ENCODE data around the gene TRAPPC2L. TPM values are rescaled to one million over a fixed set of nuclear protein-coding genes. Genes with fewer than 3 reads are reported as not detected.
"Not testable (repeated sequence)": the region's sequence is repeated elsewhere in the genome, so short reads cannot be mapped to it uniquely, and the experiment has no call there.

TRAPPC2L gene
- total and polyA plus RNA-seq, 3 experiments from 2014 or later: 90.0 to 106 (median 104) TPM

- H3K27me3 ChIP-seq (ENCODE audit: insufficient read depth, low read length, poor library complexity, severe bottlenecking): no peaks in the 10 kb centered on the region
- H3K9me3 ChIP-seq (ENCODE audit: low read length): no peaks in the 10 kb centered on the region
- Mint-ChIP-seq H3K4me3 (no peak overlapping the region), H3K27ac (no peak overlapping the region), H3K4me1 (no peaks in the 10 kb centered on the region), H3K27me3 (no peaks in the 10 kb centered on the region), H3K36me3 (peaks cover 0 to 24% (median 0%) of the 10 kb centered on the region in 3 donors), H3K9me3 (no peaks in the 10 kb centered on the region)
- CTCF ChIA-PET: interaction anchor here (0.9 to 1.0 kb wide), 2 partner anchors 35 to 39 kb away, joined by 3 read pairs; no protein-coding TSS in a partner anchor
- POLR2A ChIA-PET: no interaction called here
- no peak overlapping the region for H3K27ac ChIP-seq (ENCODE audit: low read depth, low read length)
- H3K4me1 ChIP-seq (ENCODE audit: insufficient read depth, low read length): no peaks in the 10 kb centered on the region
- no peak for DNase-seq
- no peak overlapping the region for H3K4me3 ChIP-seq (ENCODE audit: low read length)
- H3K36me3 ChIP-seq (ENCODE audit: insufficient read depth, low read length): no peaks in the 10 kb centered on the region
These were observed 34.5 kb upstream of the TRAPPC2L start for GRCh38 chr16:88822281-88823040.

DNA sequence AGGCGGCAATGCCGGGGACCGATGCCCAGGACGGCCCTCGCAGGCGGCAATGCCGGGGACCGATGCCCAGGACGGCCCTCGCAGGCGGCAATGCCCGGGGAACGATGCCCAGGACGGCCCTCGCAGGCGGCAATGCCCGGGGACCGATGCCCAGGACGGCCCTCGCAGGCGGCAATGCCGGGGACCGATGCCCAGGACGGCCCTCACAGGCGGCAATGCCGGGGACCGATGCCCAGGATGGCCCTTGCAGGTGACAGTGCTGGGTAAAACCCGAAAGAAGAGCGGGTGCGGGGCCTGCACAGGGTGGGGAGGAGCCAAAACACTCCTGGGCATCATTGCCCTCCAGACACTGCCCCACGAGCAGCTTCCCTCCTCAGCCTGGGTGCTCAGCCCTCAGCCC, 33.3 kb upstream of the TRAPPC2L start:
- POLR2A ChIA-PET, H3K9me3 Mint-ChIP-seq: not testable (repeated sequence)

DNA sequence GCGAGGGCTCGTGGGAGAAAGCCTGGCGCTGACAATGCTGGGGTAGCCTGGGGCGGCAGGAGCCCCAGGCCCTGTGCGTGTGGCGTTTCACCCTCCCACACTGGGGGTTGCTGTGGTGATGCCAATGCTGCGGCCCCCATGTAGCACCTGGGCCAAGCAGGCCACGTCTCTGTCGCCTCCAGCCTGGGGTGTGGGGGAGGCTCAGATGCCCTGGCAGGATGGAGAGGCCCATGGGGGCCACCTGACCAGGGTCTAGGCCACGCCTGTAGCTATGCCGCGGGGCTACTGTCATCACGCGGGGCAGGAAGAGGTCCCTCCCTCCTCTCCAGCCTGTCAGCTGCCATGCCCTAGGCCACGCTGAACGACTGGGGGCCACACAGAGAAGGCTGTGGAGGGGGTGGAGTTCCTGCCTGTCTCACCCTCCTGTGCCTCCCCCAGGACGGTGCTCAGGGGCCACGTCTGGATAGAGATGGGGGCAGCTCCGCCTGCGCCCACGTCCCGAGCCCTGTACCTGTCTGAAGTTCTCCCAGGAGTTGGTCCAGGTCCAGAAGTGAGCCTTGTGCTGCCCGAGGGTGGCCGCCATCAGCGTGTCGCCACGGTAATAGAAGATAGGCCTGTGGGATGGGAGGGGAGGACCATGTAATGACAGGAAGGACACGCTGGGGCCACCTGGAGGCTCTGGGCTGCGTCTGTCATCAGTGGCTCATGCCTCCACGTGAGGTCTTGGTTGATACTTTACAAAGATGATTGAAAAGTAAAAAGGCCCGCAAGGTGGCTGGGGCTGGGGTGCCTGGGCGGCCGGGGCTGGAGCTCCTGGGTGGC, 32.5 kb upstream of the TRAPPC2L start:
- peak overlapping the region in 1 of 8 donors; percentile 89 for H3K27ac Mint-ChIP-seq
- H3K9me3 Mint-ChIP-seq: no peaks in the 10 kb centered on the region
- H3K27me3 Mint-ChIP-seq: no peaks in the 10 kb centered on the region
- peaks cover 0 to 30% (median 0%) of the 10 kb centered on the region in 3 donors for H3K36me3 Mint-ChIP-seq
- CTCF ChIA-PET: no interaction called here
- H3K4me3 ChIP-seq (ENCODE audit: low read length): no peak overlapping the region
- H3K27ac ChIP-seq (ENCODE audit: low read depth, low read length): no peak overlapping the region
- no peak for DNase-seq
- H3K36me3 ChIP-seq (ENCODE audit: insufficient read depth, low read length): no peaks in the 10 kb centered on the region
- no peaks in the 10 kb centered on the region for H3K27me3 ChIP-seq (ENCODE audit: insufficient read depth, low read length, poor library complexity, severe bottlenecking)
- POLR2A ChIA-PET: no interaction called here
- H3K4me1 ChIP-seq (ENCODE audit: insufficient read depth, low read length): no peaks in the 10 kb centered on the region
- no peaks in the 10 kb centered on the region for H3K9me3 ChIP-seq (ENCODE audit: low read length)
- no peaks in the 10 kb centered on the region for H3K4me1 Mint-ChIP-seq
- no peak overlapping the region for H3K4me3 Mint-ChIP-seq

More for the DNA sequence above, 33.3 kb upstream of the TRAPPC2L start:
- H3K4me1 ChIP-seq (ENCODE audit: insufficient read depth, low read length); H3K27ac ChIP-seq (ENCODE audit: low read depth, low read length); H3K27me3 Mint-ChIP-seq; H3K4me3 Mint-ChIP-seq; CTCF ChIA-PET; H3K36me3 ChIP-seq (ENCODE audit: insufficient read depth, low read length); H3K27ac Mint-ChIP-seq; H3K27me3 ChIP-seq (ENCODE audit: insufficient read depth, low read length, poor library complexity, severe bottlenecking); H3K9me3 ChIP-seq (ENCODE audit: low read length); DNase-seq; H3K4me3 ChIP-seq (ENCODE audit: low read length); H3K4me1 Mint-ChIP-seq: not testable (repeated sequence)
- peaks cover 0 to 26% (median 0%) of the 10 kb centered on the region in 3 donors for H3K36me3 Mint-ChIP-seq

- POLR2A ChIA-PET: no interaction called here
- no peaks in the 10 kb centered on the region for H3K27me3 Mint-ChIP-seq
- Histone ChIP-seq H3K36me3 (ENCODE audit: insufficient read depth, low read length) (no peaks in the 10 kb centered on the region), H3K4me1 (ENCODE audit: insufficient read depth, low read length) (no peaks in the 10 kb centered on the region), H3K27ac (ENCODE audit: low read depth, low read length) (no peak overlapping the region), H3K27me3 (ENCODE audit: insufficient read depth, low read length, poor library complexity, severe bottlenecking) (no peaks in the 10 kb centered on the region), H3K9me3 (ENCODE audit: low read length) (no peaks in the 10 kb centered on the region), H3K4me3 (ENCODE audit: low read length) (no peak overlapping the region)
- no peak for DNase-seq
- no peaks in the 10 kb centered on the region for H3K9me3 Mint-ChIP-seq
- no peaks in the 10 kb centered on the region for H3K4me1 Mint-ChIP-seq
- H3K4me3 Mint-ChIP-seq: no peak overlapping the region
- CTCF ChIA-PET: no interaction called here
- H3K27ac Mint-ChIP-seq: no peak overlapping the region
- H3K36me3 Mint-ChIP-seq: peaks cover 0 to 33% (median 0%) of the 10 kb centered on the region in 3 donors
These were observed 31.8 kb upstream of the TRAPPC2L start for GRCh38 chr16:88825146-88825545.

DNA sequence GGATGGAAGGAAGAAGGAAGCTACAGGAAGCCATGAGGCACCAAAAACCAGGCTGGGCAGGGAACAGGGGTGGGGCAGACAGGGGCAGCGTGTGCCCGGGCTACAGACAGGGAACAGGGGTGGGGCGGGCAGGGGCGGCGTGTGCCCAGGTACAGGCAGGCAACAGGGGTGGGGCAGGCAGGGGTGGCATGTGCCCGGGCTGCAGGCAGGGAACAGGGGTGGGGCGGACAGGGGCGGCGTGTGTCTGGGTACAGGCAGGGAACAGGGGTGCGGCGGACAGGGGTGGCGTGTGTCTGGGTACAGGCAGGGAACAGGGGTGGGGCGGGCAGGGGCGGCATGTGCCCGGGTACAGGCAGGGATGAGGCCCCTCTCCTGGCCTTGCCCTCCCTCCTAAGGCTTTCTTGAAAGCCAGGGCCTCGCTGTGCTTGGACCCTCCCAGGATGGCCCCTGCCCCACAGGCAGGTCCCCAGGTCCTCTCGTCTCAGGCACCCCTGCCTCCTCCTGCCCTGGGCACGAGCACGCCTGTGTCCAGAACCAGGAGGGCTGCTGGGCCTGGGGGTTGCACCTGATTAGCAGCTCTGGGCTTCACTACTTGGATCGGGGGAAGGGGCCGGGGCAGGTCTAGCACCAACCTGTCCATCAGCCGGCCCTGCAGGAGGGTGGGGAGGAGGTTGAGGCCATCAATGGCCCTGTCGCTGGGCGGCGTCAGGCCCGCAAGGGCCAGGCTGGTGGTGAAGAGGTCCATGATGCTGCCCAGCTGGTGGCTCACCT, 30.7 kb upstream of the TRAPPC2L start:
- no peaks in the 10 kb centered on the region for H3K27me3 ChIP-seq (ENCODE audit: insufficient read depth, low read length, poor library complexity, severe bottlenecking)
- H3K27me3 Mint-ChIP-seq: no peaks in the 10 kb centered on the region
- H3K9me3 ChIP-seq (ENCODE audit: low read length): no peaks in the 10 kb centered on the region
- DNase-seq: no peak
- ChIA-PET POLR2A (interaction anchor here (0.7 kb wide), 1 partner anchor 25 kb away, joined by 3 read pairs; no protein-coding TSS in a partner anchor), CTCF (no interaction called here)
- no peaks in the 10 kb centered on the region for H3K9me3 Mint-ChIP-seq
- no peak overlapping the region for H3K4me3 ChIP-seq (ENCODE audit: low read length)
- no peaks in the 10 kb centered on the region for H3K36me3 ChIP-seq (ENCODE audit: insufficient read depth, low read length)
- H3K4me3 Mint-ChIP-seq: no peak overlapping the region
- H3K4me1 ChIP-seq (ENCODE audit: insufficient read depth, low read length): no peaks in the 10 kb centered on the region
- H3K36me3 Mint-ChIP-seq: peaks cover 0 to 35% (median 0%) of the 10 kb centered on the region in 3 donors
- H3K4me1 Mint-ChIP-seq: no peaks in the 10 kb centered on the region
- H3K27ac ChIP-seq (ENCODE audit: low read depth, low read length): no peak overlapping the region
- H3K27ac Mint-ChIP-seq: no peak overlapping the region

DNA sequence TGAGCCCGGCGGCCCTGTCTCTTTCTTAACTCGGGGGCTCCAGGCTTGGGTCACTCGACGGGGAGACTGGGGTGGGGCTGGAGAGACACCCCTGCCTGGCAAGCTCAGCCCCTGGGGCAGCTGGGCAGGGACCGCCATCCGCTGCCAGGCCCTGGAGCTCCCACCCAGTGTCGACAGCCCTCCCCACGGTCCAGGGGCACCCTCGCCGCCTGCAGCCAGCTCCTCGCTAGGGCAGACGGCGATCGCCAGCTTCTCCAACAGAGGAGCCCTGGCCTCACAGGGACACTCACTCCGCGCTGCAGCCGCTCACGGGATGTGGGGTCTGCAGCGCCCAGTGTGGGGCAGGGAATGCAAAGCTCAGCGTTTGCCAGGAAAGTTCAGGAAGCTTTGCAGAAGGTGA, 29.2 kb upstream of the TRAPPC2L start:
- Histone ChIP-seq H3K4me1 (ENCODE audit: insufficient read depth, low read length) (no peaks in the 10 kb centered on the region), H3K27me3 (ENCODE audit: insufficient read depth, low read length, poor library complexity, severe bottlenecking) (no peaks in the 10 kb centered on the region), H3K36me3 (ENCODE audit: insufficient read depth, low read length) (no peaks in the 10 kb centered on the region), H3K27ac (ENCODE audit: low read depth, low read length) (no peak overlapping the region), H3K9me3 (ENCODE audit: low read length) (no peaks in the 10 kb centered on the region), H3K4me3 (ENCODE audit: low read length) (no peak overlapping the region)
- no peak for DNase-seq
- Mint-ChIP-seq H3K4me1 (no peaks in the 10 kb centered on the region), H3K9me3 (no peaks in the 10 kb centered on the region), H3K27ac (no peak overlapping the region), H3K36me3 (peaks cover 0 to 27% (median 0%) of the 10 kb centered on the region in 3 donors), H3K4me3 (no peak overlapping the region), H3K27me3 (no peaks in the 10 kb centered on the region)
- CTCF ChIA-PET: no interaction called here
- POLR2A ChIA-PET: no interaction called here

DNA sequence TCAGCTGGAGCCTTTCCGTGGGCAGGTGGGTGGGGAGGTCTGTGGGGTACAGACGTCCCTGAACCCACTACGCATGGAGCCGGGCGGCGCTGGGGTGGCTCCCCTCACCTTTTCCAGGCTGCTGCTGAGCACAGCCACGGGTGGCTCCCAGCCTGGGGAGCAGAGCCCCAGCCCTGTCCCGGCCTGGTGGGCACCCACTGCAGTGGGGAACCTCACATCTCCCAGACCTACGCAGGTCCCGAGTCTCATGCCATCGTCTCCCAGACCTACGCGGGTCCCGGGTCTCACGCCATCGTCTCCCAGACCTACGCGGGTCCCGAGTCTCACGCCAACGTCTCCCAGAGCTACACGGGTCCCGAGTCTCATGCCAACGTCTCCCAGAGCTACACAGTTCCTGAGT, 28.2 kb upstream of the TRAPPC2L start:
- Histone ChIP-seq H3K9me3 (ENCODE audit: low read length) (no peaks in the 10 kb centered on the region), H3K27ac (ENCODE audit: low read depth, low read length) (no peak overlapping the region), H3K4me1 (ENCODE audit: insufficient read depth, low read length) (no peaks in the 10 kb centered on the region), H3K4me3 (ENCODE audit: low read length) (no peak overlapping the region), H3K36me3 (ENCODE audit: insufficient read depth, low read length) (no peaks in the 10 kb centered on the region), H3K27me3 (ENCODE audit: insufficient read depth, low read length, poor library complexity, severe bottlenecking) (no peaks in the 10 kb centered on the region)
- no peaks in the 10 kb centered on the region for H3K27me3 Mint-ChIP-seq
- H3K9me3 Mint-ChIP-seq: no peaks in the 10 kb centered on the region
- ChIA-PET POLR2A (no interaction called here), CTCF (no interaction called here)
- H3K36me3 Mint-ChIP-seq: peaks cover 0 to 24% (median 0%) of the 10 kb centered on the region in 3 donors
- H3K27ac Mint-ChIP-seq: no peak overlapping the region
- no peak for DNase-seq
- H3K4me1 Mint-ChIP-seq: no peaks in the 10 kb centered on the region
- H3K4me3 Mint-ChIP-seq: no peak overlapping the region

- ChIA-PET CTCF (no interaction called here), POLR2A (no interaction called here)
- Mint-ChIP-seq H3K4me3 (no peak overlapping the region), H3K9me3 (no peaks in the 10 kb centered on the region), H3K36me3 (peaks cover 0 to 25% (median 0%) of the 10 kb centered on the region in 3 donors), H3K4me1 (no peaks in the 10 kb centered on the region), H3K27ac (peak overlapping the region in 1 of 8 donors; percentile 66), H3K27me3 (no peaks in the 10 kb centered on the region)
- DNase-seq: no peak
- no peaks in the 10 kb centered on the region for H3K4me1 ChIP-seq (ENCODE audit: insufficient read depth, low read length)
- H3K27me3 ChIP-seq (ENCODE audit: insufficient read depth, low read length, poor library complexity, severe bottlenecking): no peaks in the 10 kb centered on the region
- no peaks in the 10 kb centered on the region for H3K36me3 ChIP-seq (ENCODE audit: insufficient read depth, low read length)
- H3K4me3 ChIP-seq (ENCODE audit: low read length): no peak overlapping the region
- no peaks in the 10 kb centered on the region for H3K9me3 ChIP-seq (ENCODE audit: low read length)
- H3K27ac ChIP-seq (ENCODE audit: low read depth, low read length): no peak overlapping the region
These were observed 26.7 kb upstream of the TRAPPC2L start for GRCh38 chr16:88830258-88830657.

All from CD8-positive, alpha-beta memory T cell (primary cell).